Body of pancreas (tissue), 4 donors: ENCODE measurements around the gene KLRF2.
A peak's percentile ranks its signal among the peaks of the same experiment; 100 is the strongest.

Experiments used
- POLR2A ChIP-seq, 3 donors: fragments of 450-650 bp; IDR thresholded peaks; one replicate each; pipeline ENCODE4 v1.6.1; 2016; ENCODE audit warnings: antibody characterized with exemption in 3 of 3, mild to moderate bottlenecking in 2 of 3
- TF ChIP-seq, protein P1 (sequence below), 7 experiments: fragments of 450-650 bp in 4 of 7; fragments of 200-600 bp in 3 of 7; sonication (generic) in 3 of 7; IDR thresholded peaks; one replicate each; pipeline ENCODE4 v1.5.1; 2016 to 2019; ENCODE audit warnings: antibody characterized with exemption in 7 of 7

DNA sequence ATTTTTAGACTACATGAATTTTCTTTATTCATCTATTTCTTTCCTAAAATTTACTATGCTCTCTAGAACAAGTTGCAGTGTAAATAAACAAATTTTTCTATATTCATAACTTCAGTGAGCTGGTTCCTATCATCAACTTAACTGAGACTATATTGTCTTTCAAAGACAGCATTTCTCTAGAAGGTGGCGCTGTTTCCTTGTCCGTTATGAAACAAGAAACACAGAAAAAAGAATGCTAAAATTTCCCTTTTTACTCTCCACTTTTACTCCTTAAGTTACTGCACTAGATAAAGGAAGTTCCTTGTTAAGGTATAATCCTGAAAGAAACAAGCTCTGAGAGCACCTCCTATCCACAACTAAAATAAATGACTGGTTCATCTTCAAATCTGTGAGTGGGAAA, 59.1 kb downstream of the KLRF2 start:
- TF ChIP-seq, protein P1, sequence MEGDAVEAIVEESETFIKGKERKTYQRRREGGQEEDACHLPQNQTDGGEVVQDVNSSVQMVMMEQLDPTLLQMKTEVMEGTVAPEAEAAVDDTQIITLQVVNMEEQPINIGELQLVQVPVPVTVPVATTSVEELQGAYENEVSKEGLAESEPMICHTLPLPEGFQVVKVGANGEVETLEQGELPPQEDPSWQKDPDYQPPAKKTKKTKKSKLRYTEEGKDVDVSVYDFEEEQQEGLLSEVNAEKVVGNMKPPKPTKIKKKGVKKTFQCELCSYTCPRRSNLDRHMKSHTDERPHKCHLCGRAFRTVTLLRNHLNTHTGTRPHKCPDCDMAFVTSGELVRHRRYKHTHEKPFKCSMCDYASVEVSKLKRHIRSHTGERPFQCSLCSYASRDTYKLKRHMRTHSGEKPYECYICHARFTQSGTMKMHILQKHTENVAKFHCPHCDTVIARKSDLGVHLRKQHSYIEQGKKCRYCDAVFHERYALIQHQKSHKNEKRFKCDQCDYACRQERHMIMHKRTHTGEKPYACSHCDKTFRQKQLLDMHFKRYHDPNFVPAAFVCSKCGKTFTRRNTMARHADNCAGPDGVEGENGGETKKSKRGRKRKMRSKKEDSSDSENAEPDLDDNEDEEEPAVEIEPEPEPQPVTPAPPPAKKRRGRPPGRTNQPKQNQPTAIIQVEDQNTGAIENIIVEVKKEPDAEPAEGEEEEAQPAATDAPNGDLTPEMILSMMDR (IDR thresholded peaks at IDR 0.05) = peak in 1 of 7 experiments; percentile 6
- TF ChIP-seq POLR2A (IDR thresholded peaks at IDR 0.05) = no peak
